H1 (cell line): ENCODE measurements around the gene SERPINA1. TPM values are rescaled to one million over a fixed set of nuclear protein-coding genes. Genes with fewer than 3 reads are reported as not detected.
A peak's percentile ranks its signal among the peaks of the same experiment; 100 is the strongest.

Source experiments
- CTCF ChIA-PET: fragments of 300-600 bp; sonication (Branson Sonifier 250); formaldehyde crosslinking; loops from one replicate; lab custom pipeline; 2021; ENCODE audit not compliant: partially characterized antibody; lab: Charles Lee
- POLR2A ChIA-PET: fragments of 300-600 bp; sonication (Branson Sonifier 250); formaldehyde crosslinking; loops from one replicate; lab custom pipeline; 2021; ENCODE audit warnings: inconsistent platforms; ENCODE audit not compliant: partially characterized antibody; lab: Charles Lee
- DNase-seq, 2 experiments: peaks; one replicate each; pipeline versions ENCODE4 v3.0.0 to v3.0.0-alpha.2; 2010 to 2022; ENCODE audit warnings: low spot score in 2 of 2, low read depth in 1 of 2, mixed read lengths in 1 of 2
- FAIRE-seq: peaks from 2 replicates; lab custom pipeline; 2011; peaks lifted over from hg19 to GRCh38; lab: Jason Lieb, UNC
- H2AFZ ChIP-seq: 2 replicates; pipeline ENCODE4 v1.8.1; 2012; ENCODE audit warnings: low read length, inconsistent platforms
- H2AK5ac ChIP-seq: 2 replicates; pipeline ENCODE4 v1.6.1; 2013; ENCODE audit warnings: low read depth, low read length
- H2BK120ac ChIP-seq: replicated peaks from 2 replicates; pipeline ENCODE3; 2013; ENCODE audit warnings: low read depth, low read length, inconsistent platforms
- H2BK12ac ChIP-seq: 2 replicates; pipeline ENCODE4 v1.6.1; 2013; ENCODE audit warnings: low read depth, low read length
- H2BK15ac ChIP-seq: 2 replicates; pipeline ENCODE4 v1.6.1; 2013; ENCODE audit warnings: low read length
- H2BK20ac ChIP-seq: 2 replicates; pipeline ENCODE4 v1.6.1; 2013; ENCODE audit warnings: low read length
- H2BK5ac ChIP-seq: 2 replicates; pipeline ENCODE4 v1.6.1; 2013; ENCODE audit warnings: low read depth, low read length
- H3K14ac ChIP-seq: 2 replicates; pipeline ENCODE4 v1.6.1; 2013; ENCODE audit warnings: inconsistent platforms; ENCODE audit not compliant: insufficient read length
- H3K18ac ChIP-seq: 2 replicates; pipeline ENCODE4 v1.6.1; 2013; ENCODE audit warnings: low read length; ENCODE audit errors: extremely low read depth
- H3K23ac ChIP-seq: 2 replicates; pipeline ENCODE4 v1.6.1; 2013; ENCODE audit warnings: inconsistent platforms; ENCODE audit not compliant: insufficient read length
- H3K23me2 ChIP-seq: 2 replicates; pipeline ENCODE4 v1.6.1; 2013; ENCODE audit warnings: low read depth, low read length
- H3K27ac ChIP-seq: 2 replicates; pipeline ENCODE4 v1.6.1; 2011; ENCODE audit warnings: low read depth, low read length, inconsistent platforms
- H3K27me3 ChIP-seq, 4 experiments: replicated peaks in 1 of 4; 1 replicate in 1 of 4; 2 replicates in 3 of 4; pipeline versions ENCODE4 v1.6.1 to v1.8.1; 2011 to 2013; ENCODE audit warnings: low read length in 3 of 4, mild to moderate bottlenecking in 3 of 4, inconsistent platforms in 2 of 4, mixed read lengths in 2 of 4, moderate library complexity in 1 of 4; ENCODE audit not compliant: control insufficient read depth in 3 of 4, insufficient read depth in 3 of 4; ENCODE audit errors: extremely low read depth in 1 of 4
- H3K36me3 ChIP-seq, 4 experiments: 2 replicates each; pipeline versions ENCODE4 v1.6.1 to v1.8.1; 2011 to 2013; ENCODE audit warnings: mild to moderate bottlenecking in 4 of 4, low read length in 3 of 4, moderate library complexity in 2 of 4, control low read depth in 1 of 4, inconsistent platforms in 1 of 4; ENCODE audit not compliant: insufficient read depth in 4 of 4, control insufficient read depth in 2 of 4
- H3K4ac ChIP-seq: replicated peaks from 2 replicates; pipeline ENCODE3; 2013; ENCODE audit warnings: low read length, low read depth, mixed read lengths, inconsistent platforms; ENCODE audit not compliant: insufficient read length
- H3K4me1 ChIP-seq, 4 experiments: replicated peaks in 1 of 4; 1 replicate in 1 of 4; 2 replicates in 3 of 4; pipeline versions ENCODE4 v1.6.1 to v1.8.1; 2011 to 2013; ENCODE audit warnings: low read length in 3 of 4, inconsistent platforms in 2 of 4, mixed read lengths in 1 of 4; ENCODE audit not compliant: insufficient read depth in 4 of 4, control insufficient read depth in 3 of 4
- H3K4me2 ChIP-seq, 2 experiments: 2 replicates each; pipeline versions ENCODE4 v1.6.1 to v1.8.1; 2011 to 2013; ENCODE audit warnings: low read depth in 2 of 2, low read length in 2 of 2, control low read depth in 1 of 2, inconsistent platforms in 1 of 2, mild to moderate bottlenecking in 1 of 2; ENCODE audit not compliant: insufficient read depth in 1 of 2
- H3K4me3 ChIP-seq, 4 experiments: fragments of 200-600, 300-600 bp in 1 of 4; sonication (generic), shearing (Covaris generic), sonication (Bioruptor Twin) in 1 of 4; 2 replicates each; pipeline versions ENCODE4 v1.5.1 to v1.8.1; 2011 to 2016; ENCODE audit warnings: low read length in 4 of 4, low read depth in 3 of 4, control low read depth in 2 of 4, inconsistent platforms in 2 of 4, mild to moderate bottlenecking in 2 of 4, mixed read lengths in 1 of 4, moderate library complexity in 1 of 4; ENCODE audit not compliant: insufficient read depth in 2 of 4; ENCODE audit errors: extremely low read depth in 1 of 4
- H3K56ac ChIP-seq: replicated peaks from 2 replicates; pipeline ENCODE3; 2013; ENCODE audit warnings: low read depth, mild to moderate bottlenecking, mixed read lengths, low read length, inconsistent platforms; ENCODE audit not compliant: insufficient read length
- H3K79me1 ChIP-seq: 2 replicates; pipeline ENCODE4 v1.6.1; 2013; ENCODE audit warnings: low read depth, low read length, control low read depth
- H3K79me2 ChIP-seq, 2 experiments: 2 replicates each; pipeline versions ENCODE4 v1.6.1 to v1.8.1; 2012 to 2013; ENCODE audit warnings: low read length in 2 of 2, mild to moderate bottlenecking in 2 of 2, inconsistent platforms in 1 of 2; ENCODE audit not compliant: insufficient read depth in 2 of 2, control insufficient read depth in 1 of 2
- H3K9ac ChIP-seq, 4 experiments: replicated peaks in 1 of 4; 1 replicate in 1 of 4; 2 replicates in 3 of 4; pipeline versions ENCODE4 v1.6.1 to v1.8.1; 2011 to 2013; ENCODE audit warnings: low read depth in 3 of 4, low read length in 3 of 4, control low read depth in 2 of 4, mild to moderate bottlenecking in 2 of 4, moderate library complexity in 2 of 4, inconsistent platforms in 1 of 4; ENCODE audit errors: extremely low read depth in 1 of 4
- H3K9me3 ChIP-seq, 2 experiments: 2 replicates each; pipeline versions ENCODE4 v1.6.1 to v1.8.1; 2012 to 2013; ENCODE audit warnings: mild to moderate bottlenecking in 2 of 2, moderate library complexity in 2 of 2, control low read depth in 1 of 2, inconsistent platforms in 1 of 2, low read depth in 1 of 2, low read length in 1 of 2, mixed read lengths in 1 of 2; ENCODE audit not compliant: insufficient read depth in 2 of 2
- H4K20me1 ChIP-seq, 2 experiments: replicated peaks in 1 of 2; 2 replicates each; pipeline versions ENCODE3 to v1.8.1; 2011 to 2013; ENCODE audit warnings: inconsistent platforms in 2 of 2, low read length in 2 of 2, mild to moderate bottlenecking in 1 of 2; ENCODE audit not compliant: insufficient read depth in 2 of 2, control insufficient read depth in 1 of 2
- H4K5ac ChIP-seq: 2 replicates; pipeline ENCODE4 v1.6.1; 2013; ENCODE audit warnings: low read length, low read depth, mixed read lengths, inconsistent platforms; ENCODE audit not compliant: insufficient read length
- H4K8ac ChIP-seq: 2 replicates; pipeline ENCODE4 v1.8.0; 2013; ENCODE audit warnings: mild to moderate bottlenecking, moderate library complexity, low read length, inconsistent platforms; ENCODE audit not compliant: insufficient read depth; ENCODE audit errors: extremely low read depth
- H4K91ac ChIP-seq: replicated peaks from 2 replicates; pipeline ENCODE3; 2013; ENCODE audit warnings: low read length, mixed read lengths, inconsistent platforms; ENCODE audit not compliant: insufficient read length
- ATF3 ChIP-seq: IDR thresholded peaks from 2 replicates; pipeline ENCODE4 v1.6.1; 2011; ENCODE audit warnings: low read depth, mild to moderate bottlenecking, low read length; ENCODE audit not compliant: insufficient read depth
- CBX5 ChIP-seq: fragments of 300-800, 300-1000 bp; sonication (generic); IDR thresholded peaks from 2 replicates; pipeline ENCODE4 v1.7.1; 2016; ENCODE audit warnings: antibody characterized with exemption, low read length, low read depth
- CBX8 ChIP-seq: fragments of 300-800, 300-1000 bp; sonication (generic); IDR thresholded peaks from 2 replicates; pipeline ENCODE4 v1.7.1; 2016; ENCODE audit warnings: low read depth, low read length, borderline replicate concordance
- CHD2 ChIP-seq: IDR thresholded peaks from 2 replicates; pipeline ENCODE4 v1.6.1; 2012; ENCODE audit warnings: low read length, improper control_type of control experiment
- POLR2A ChIP-seq, 2 experiments: IDR thresholded peaks; 1 replicate in 1 of 2; 2 replicates in 1 of 2; pipeline ENCODE4 v1.6.1; 2011; ENCODE audit warnings: low read depth in 2 of 2, low read length in 2 of 2, mild to moderate bottlenecking in 2 of 2; ENCODE audit errors: control extremely low read depth in 1 of 2
- POU5F1 ChIP-seq: IDR thresholded peaks from 2 replicates; pipeline ENCODE4 v1.6.1; 2011; ENCODE audit warnings: low read depth, mild to moderate bottlenecking, low read length, moderate library complexity
- RAD21 ChIP-seq, 2 experiments: IDR thresholded peaks in 1 of 2; conservative IDR thresholded peaks in 1 of 2; 2 replicates each; pipeline ENCODE4 v1.6.1; 2011; ENCODE audit warnings: low read depth in 2 of 2, low read length in 2 of 2, improper control_type of control experiment in 1 of 2, inconsistent platforms in 1 of 2, mild to moderate bottlenecking in 1 of 2, moderate library complexity in 1 of 2
- RXRA ChIP-seq: IDR thresholded peaks from 2 replicates; pipeline ENCODE4 v1.6.1; 2011; ENCODE audit warnings: low read depth, mild to moderate bottlenecking, low read length, moderate library complexity; ENCODE audit not compliant: insufficient read depth
- SP2 ChIP-seq: IDR thresholded peaks from 2 replicates; pipeline ENCODE4 v1.6.1; 2012; ENCODE audit warnings: mild to moderate bottlenecking, low read length, inconsistent platforms
- SP4 ChIP-seq: IDR thresholded peaks from 2 replicates; pipeline ENCODE4 v1.6.1; 2012; ENCODE audit warnings: low read length, inconsistent platforms
- SUZ12 ChIP-seq: fragments of 200-600 bp; sonication (generic); IDR thresholded peaks from 2 replicates; pipeline ENCODE4 v1.6.1; 2012; ENCODE audit warnings: mild to moderate bottlenecking, inconsistent platforms, low read length, moderate library complexity, mixed read lengths
- TAF1 ChIP-seq: IDR thresholded peaks from 2 replicates; pipeline ENCODE4 v1.6.1; 2011; ENCODE audit warnings: mild to moderate bottlenecking, low read depth, low read length
- WGBS, 2 experiments: shearing (Covaris generic) in 1 of 2; methylation state at CpG; one replicate each; pipeline versions ENCODE4 v1.1.6 to v1.1.7; 2013 to 2015; ENCODE audit warnings: low lambda C conversion rate in 2 of 2, mixed read lengths in 2 of 2, inconsistent platforms in 1 of 2, low coverage in 1 of 2, missing lambda C conversion rate in 1 of 2; ENCODE audit not compliant: insufficient replicate concordance in 2 of 2, insufficient coverage in 1 of 2, insufficient read length in 1 of 2; ENCODE audit errors: extremely low coverage in 1 of 2, missing lambda C conversion rate in 1 of 2; 5-methylcytosine and 5-hydroxymethylcytosine counted together
- polyA plus RNA-seq, 7 experiments: library from polyadenylated mRNA; depleted of rRNA in 3 of 7; stranded (reverse) in 5 of 7; unstranded in 2 of 7; fragments of >200 nt in 5 of 7; fragments of 200-250 nt in 2 of 7; gene quantifications; 1 replicate in 5 of 7; 2 replicates in 1 of 7; 4 replicates in 1 of 7; pipeline versions ENCODE4 v1.2.1 to v1.2.3, GENCODE V29; 2011 to 2013; ENCODE audit warnings: missing spikeins in 2 of 7, mixed read lengths in 2 of 7
- total RNA-seq: library from RNA; stranded (reverse); fragmentation: NEBNext Ultra II Directional; extraction: Animal tissue kit (Norgen Biotek cat#: 25700); gene quantifications from 2 replicates; pipeline ENCODE4 v1.2.1, GENCODE V29; 2021

Gene SERPINA1
- total and polyA plus RNA-seq, 2 of the 8 experiments (the other 6 are each of a cell fraction or from before 2014, with no cell fraction given), result 0.08 TPM; not detected in 1

GRCh38 chr14:94379291-94380224, 8.8 kb downstream of the SERPINA1 start:
- H3K27ac ChIP-seq, result no peak overlapping the region
- no peak for FAIRE-seq
- no peak for DNase-seq
- TF ChIP-seq SP4, result no peak
- TF ChIP-seq ATF3, result no peak
- TF ChIP-seq POLR2A (IDR thresholded peaks at IDR 0.05; ENCODE audit: control extremely low read depth in 1 of 2, low read depth in 2 of 2, low read length in 2 of 2), result no peak
- TF ChIP-seq TAF1, result no peak
- no peak for TF ChIP-seq CBX5
- TF ChIP-seq SP2, result no peak
- TF ChIP-seq CHD2, result no peak
- no peak for TF ChIP-seq SUZ12
- TF ChIP-seq CBX8, result no peak
- TF ChIP-seq RAD21 (IDR thresholded peaks at IDR 0.05 in 1 of 2, conservative IDR thresholded peaks at IDR 0.05 in 1 of 2; ENCODE audit: low read depth in 2 of 2, low read length in 2 of 2), result no peak
- TF ChIP-seq RXRA, result no peak
- no peak for TF ChIP-seq POU5F1

More at GRCh38 chr14:94379291-94380224, 8.8 kb downstream of the SERPINA1 start:
- H3K18ac ChIP-seq, result no peak overlapping the region
- no peak overlapping the region for H3K56ac ChIP-seq
- no peaks in the 10 kb centered on the region for H4K20me1 ChIP-seq
- no peak overlapping the region for H4K8ac ChIP-seq
- no peak overlapping the region for H3K23ac ChIP-seq
- no peaks in the 10 kb centered on the region for H3K23me2 ChIP-seq
- WGBS, 2 experiments, result 80% methylated on average over 15 of the region's 16 CpGs; no CpG with 5 or more reads in 1 of the 2 experiments
- H3K9ac ChIP-seq, result no peak overlapping the region
- H3K4me3 ChIP-seq, result no peak overlapping the region
- no peak overlapping the region for H4K5ac ChIP-seq
- no peak overlapping the region for H3K4me2 ChIP-seq
- H3K27me3 ChIP-seq, result no peaks in the 10 kb centered on the region
- H3K14ac ChIP-seq, result no peak overlapping the region
- no peak overlapping the region for H2AK5ac ChIP-seq
- H2BK12ac ChIP-seq, result peak overlapping the region; percentile 11; the same call in 1 of the 2 replicates
- H4K91ac ChIP-seq, result no peak overlapping the region
- no peak overlapping the region for H2BK15ac ChIP-seq
- POLR2A ChIA-PET, result no interaction called here
- no peak overlapping the region for H3K4ac ChIP-seq
- H3K79me1 ChIP-seq, result no peaks in the 10 kb centered on the region
- H3K79me2 ChIP-seq, result no peaks in the 10 kb centered on the region
- no peaks in the 10 kb centered on the region for H3K36me3 ChIP-seq
- CTCF ChIA-PET, result interaction anchor here (0.6 kb wide), 1 partner anchor 219 kb away, joined by 3 read pairs; no protein-coding TSS in a partner anchor
- H2BK20ac ChIP-seq, result 0 out of 2 replicates have a peak overlapping the region, but pooled peaks have one; percentile 5
- H2AFZ ChIP-seq, result no peak overlapping the region
- no peaks in the 10 kb centered on the region for H3K9me3 ChIP-seq
- H2BK5ac ChIP-seq, result no peak overlapping the region
- peaks cover 7 to 17% (median 12%) of the 10 kb centered on the region in 4 experiments for H3K4me1 ChIP-seq
- no peak overlapping the region for H2BK120ac ChIP-seq
